Sigmoid colon (tissue), 7 donors: ENCODE results near the gene MUC5AC. TPM values are rescaled to one million over a fixed set of nuclear protein-coding genes. Genes with fewer than 3 reads are reported as not detected.
"Not testable (repeated sequence)": the region's sequence is repeated elsewhere in the genome, so short reads cannot be mapped to it uniquely, and the experiment has no call there.

ENCODE experiments used
- DNase-seq: peaks from one replicate; pipeline ENCODE4 v3.0.0-alpha.2; 2019
- H3K27ac ChIP-seq, 4 donors: fragments of 200-600 bp; sonication (generic); one replicate each; pipeline ENCODE4 v1.5.1; 2016 to 2019; ENCODE audit warnings: mild to moderate bottlenecking in 1 of 4
- H3K27me3 ChIP-seq, 3 donors: fragments of 200-600 bp; sonication (generic); one replicate each; pipeline ENCODE4 v1.5.1; 2019; ENCODE audit warnings: mild to moderate bottlenecking in 1 of 3
- H3K36me3 ChIP-seq, 4 donors: fragments of 200-600 bp; sonication (generic); one replicate each; pipeline ENCODE4 v1.5.1; 2016 to 2019
- H3K4me1 ChIP-seq, 4 donors: fragments of 200-600 bp; sonication (generic); one replicate each; pipeline ENCODE4 v1.5.1; 2017 to 2019
- H3K4me3 ChIP-seq, 4 donors: fragments of 200-600 bp; sonication (generic); one replicate each; pipeline ENCODE4 v1.5.1; 2017 to 2019; ENCODE audit warnings: mild to moderate bottlenecking in 2 of 4, moderate library complexity in 1 of 4
- H3K9me3 ChIP-seq, 4 donors: fragments of 200-600 bp in 3 of 4; sonication (generic) in 3 of 4; one replicate each; pipeline versions ENCODE4 v1.5.1 to v1.6.1; 2013 to 2019
- CTCF ChIP-seq, 4 experiments: fragments of 450-650 bp in 3 of 4; fragments of 200-600 bp in 1 of 4; IDR thresholded peaks; one replicate each; pipeline ENCODE4 v1.5.1; 2016 to 2019; ENCODE audit warnings: antibody characterized with exemption in 4 of 4, mild to moderate bottlenecking in 3 of 4, moderate library complexity in 2 of 4
- EP300 ChIP-seq, 4 donors: sonication (generic); formaldehyde crosslinking; IDR thresholded peaks; one replicate each; pipeline ENCODE4 v1.6.1; 2017; ENCODE audit warnings: antibody characterized with exemption in 4 of 4
- POLR2A ChIP-seq, 2 donors: fragments of 450-650 bp; IDR thresholded peaks; one replicate each; pipeline ENCODE4 v1.6.1; 2016; ENCODE audit warnings: antibody characterized with exemption in 2 of 2, mild to moderate bottlenecking in 2 of 2, moderate library complexity in 2 of 2
- POLR2AphosphoS5 ChIP-seq, 4 donors: sonication (generic); formaldehyde crosslinking; IDR thresholded peaks; one replicate each; pipeline ENCODE4 v1.6.1; 2017; ENCODE audit warnings: antibody characterized with exemption in 4 of 4
- WGBS, 2 donors: extraction: QIAGEN DNeasy Blood & Tissue Kit; methylation state at CpG; one replicate each; pipeline ENCODE4 v1.1.7; 2013; 5-methylcytosine and 5-hydroxymethylcytosine counted together
- intact Hi-C: fragments of 100-400 bp; cut with DNase I; formaldehyde crosslinking; loops from one replicate; pipeline ENCODE4 v1.15.1; 2023
- polyA plus RNA-seq, 3 donors: library from polyadenylated mRNA; stranded (reverse); fragments of 200-250 nt; gene quantifications; one replicate each; pipeline ENCODE4 v1.2.3, GENCODE V29; 2013
- total RNA-seq, 4 donors: library from RNA; depleted of rRNA; stranded (reverse); fragments of >200 nt; gene quantifications; one replicate each; pipeline ENCODE4 v1.1.0, GENCODE V29; 2016
- donor health status: healthy with polysubstance abuse.
- donor health status: Bipolar disorder and iron deficiency.
- donor health status: healthy.

The MUC5AC gene
- total and polyA plus RNA-seq, 7 donors: under 0.01 to 0.09 (median under 0.01) TPM; not detected in 4

- Histone ChIP-seq H3K36me3 (no peaks in the 10 kb centered on the region), H3K4me3 (no peak overlapping the region), H3K4me1 (no peaks in the 10 kb centered on the region), H3K27me3 (no peaks in the 10 kb centered on the region), H3K9me3 (no peaks in the 10 kb centered on the region), H3K27ac (no peak overlapping the region)
- 93 to 94% methylated on average over 20 of the region's 20 CpGs for WGBS, 2 donors
- intact Hi-C loops: no loop called here
- TF ChIP-seq CTCF (IDR thresholded peaks at IDR 0.05): no peak
- TF ChIP-seq POLR2AphosphoS5 (IDR thresholded peaks at IDR 0.05): no peak
- no peak for TF ChIP-seq EP300 (IDR thresholded peaks at IDR 0.05)
- TF ChIP-seq POLR2A (IDR thresholded peaks at IDR 0.05): no peak
- no peak for DNase-seq
Measured at GRCh38 chr11:1242289-1242688, 84.5 kb downstream of the MUC5AC start.

GRCh38 chr11:1242751-1243150 is 85.0 kb downstream of the MUC5AC start:
- H3K9me3 ChIP-seq: not testable (repeated sequence)

GRCh38 chr11:1243521-1243920 is 85.8 kb downstream of the MUC5AC start:
- H3K27me3 ChIP-seq, H3K9me3 ChIP-seq, DNase-seq, H3K4me3 ChIP-seq, H3K36me3 ChIP-seq, intact Hi-C loops, H3K27ac ChIP-seq, H3K4me1 ChIP-seq: not testable (repeated sequence)
- 94 to 96% methylated on average over 13 to 14 of the region's 18 CpGs for WGBS, 2 donors

More at GRCh38 chr11:1242751-1243150, 85.0 kb downstream of the MUC5AC start:
- H3K27ac ChIP-seq, H3K4me1 ChIP-seq, intact Hi-C loops, DNase-seq, H3K4me3 ChIP-seq, H3K27me3 ChIP-seq, H3K36me3 ChIP-seq: not testable (repeated sequence)
- 63 to 91% methylated on average over 8 to 9 of the region's 11 CpGs for WGBS, 2 donors

- H3K9me3 ChIP-seq, H3K4me3 ChIP-seq, H3K4me1 ChIP-seq, H3K27me3 ChIP-seq, intact Hi-C loops, H3K36me3 ChIP-seq, DNase-seq, H3K27ac ChIP-seq: not testable (repeated sequence)
- 90 to 97% methylated on average over 9 of the region's 9 CpGs for WGBS, 2 donors
Measured at GRCh38 chr11:1244557-1244956, 86.8 kb downstream of the MUC5AC start.

- H3K27me3 ChIP-seq, DNase-seq, H3K4me1 ChIP-seq, intact Hi-C loops, H3K4me3 ChIP-seq, H3K9me3 ChIP-seq, H3K27ac ChIP-seq, H3K36me3 ChIP-seq: not testable (repeated sequence)
- 80 to 92% methylated on average over 13 of the region's 14 CpGs for WGBS, 2 donors
Measured at GRCh38 chr11:1245717-1246116, 88.0 kb downstream of the MUC5AC start.

GRCh38 chr11:1246301-1246700 is 88.5 kb downstream of the MUC5AC start:
- H3K36me3 ChIP-seq, H3K4me1 ChIP-seq, intact Hi-C loops, H3K27me3 ChIP-seq, DNase-seq, H3K9me3 ChIP-seq, H3K27ac ChIP-seq, H3K4me3 ChIP-seq: not testable (repeated sequence)
- 27 to 81% methylated on average over 14 of the region's 14 CpGs for WGBS, 2 donors

- H3K27me3 ChIP-seq, H3K9me3 ChIP-seq, DNase-seq, H3K36me3 ChIP-seq, H3K4me1 ChIP-seq, intact Hi-C loops, H3K27ac ChIP-seq, H3K4me3 ChIP-seq: not testable (repeated sequence)
- 80 to 87% methylated on average over 14 of the region's 14 CpGs for WGBS, 2 donors
Measured at GRCh38 chr11:1247026-1247425, 89.3 kb downstream of the MUC5AC start.

- H3K4me3 ChIP-seq, intact Hi-C loops, H3K36me3 ChIP-seq, H3K9me3 ChIP-seq, H3K27me3 ChIP-seq, H3K27ac ChIP-seq, H3K4me1 ChIP-seq, DNase-seq: not testable (repeated sequence)
- 93 to 96% methylated on average over 12 to 13 of the region's 18 CpGs for WGBS, 2 donors
Measured at GRCh38 chr11:1248951-1249350, 91.2 kb downstream of the MUC5AC start.

- 85 to 96% methylated on average over 4 to 5 of the region's 12 CpGs for WGBS, 2 donors
- H3K27ac ChIP-seq, DNase-seq: not testable (repeated sequence)
Measured at GRCh38 chr11:1250411-1250810, 92.7 kb downstream of the MUC5AC start.

More at GRCh38 chr11:1250411-1250810, 92.7 kb downstream of the MUC5AC start:
- H3K4me3 ChIP-seq, H3K27me3 ChIP-seq, H3K9me3 ChIP-seq, H3K4me1 ChIP-seq, H3K36me3 ChIP-seq, intact Hi-C loops: not testable (repeated sequence)

Other genes starting within 250 kb of the MUC5AC start
- gene CHID1, start 247.1 kb upstream of the MUC5AC start, total RNA-seq: 10 to 100 TPM; 45.7 to 52.3 (median 48.0) TPM
- gene CHID1, start 247.1 kb upstream of the MUC5AC start, polyA plus RNA-seq: 10 to 100 TPM; 16.9 to 52.0 (median 18.0) TPM
- 10 to 100 TPM; 42.6 to 78.4 (median 53.1) TPM for gene AP2A2, start 232.1 kb upstream of the MUC5AC start, total RNA-seq
- gene AP2A2, start 232.1 kb upstream of the MUC5AC start, polyA plus RNA-seq: 10 to 100 TPM; 21.0 to 47.0 (median 31.4) TPM
- not detected for gene MUC6, start 121.2 kb upstream of the MUC5AC start, total RNA-seq
- under 1 TPM in 2 of 3 donors, not detected in 1; under 0.01 to 0.04 TPM for gene MUC6, start 121.2 kb upstream of the MUC5AC start, polyA plus RNA-seq
- 1 to 10 TPM in 3 of 4 donors, not detected in 1; 2.5 to 8.0 (median 2.9) TPM for gene MUC2, start 83.1 kb upstream of the MUC5AC start, total RNA-seq
- 100 to 1,000 TPM in 1 of 3 donors, 10 to 100 TPM in 2; 22.8 to 248 (median 40.2) TPM for gene MUC2, start 83.1 kb upstream of the MUC5AC start, polyA plus RNA-seq
- under 1 TPM in 1 of 4 donors, not detected in 3; 0.83 TPM for gene MUC5B, start 65.1 kb downstream of the MUC5AC start, total RNA-seq
- 100 to 1,000 TPM in 1 of 3 donors, 1 to 10 TPM in 2; 1.4 to 131 (median 4.2) TPM for gene MUC5B, start 65.1 kb downstream of the MUC5AC start, polyA plus RNA-seq
- gene TOLLIP, start 151.7 kb downstream of the MUC5AC start, total RNA-seq: 10 to 100 TPM; 25.0 to 39.1 (median 36.0) TPM
- 10 to 100 TPM; 27.0 to 41.2 (median 36.9) TPM for gene TOLLIP, start 151.7 kb downstream of the MUC5AC start, polyA plus RNA-seq
- gene BRSK2, start 232.0 kb downstream of the MUC5AC start, total RNA-seq: 1 to 10 TPM; 1.8 to 3.2 (median 2.4) TPM
- 1 to 10 TPM in 1 of 3 donors, not detected in 2; 1.7 TPM for gene BRSK2, start 232.0 kb downstream of the MUC5AC start, polyA plus RNA-seq